Right atrium auricular region (tissue), 2 donors: Measurements from ENCODE around the gene STRADB. TPM values are rescaled to one million over a fixed set of nuclear protein-coding genes. Genes with fewer than 3 reads are reported as not detected.
"Not testable (repeated sequence)": the region's sequence is repeated elsewhere in the genome, so short reads cannot be mapped to it uniquely, and the experiment has no call there.

Experiments used
- DNase-seq: peaks from one replicate; pipeline ENCODE4 v3.0.0-alpha.2; 2019; ENCODE audit warnings: low spot score
- H3K27ac ChIP-seq, 2 donors: fragments of 200-600 bp; sonication (generic); 1 replicate in 1 of 2; 2 replicates in 1 of 2; pipeline ENCODE4 v1.5.1; 2016 to 2019
- H3K27me3 ChIP-seq, 2 donors: fragments of 200-600 bp; sonication (generic); one replicate each; pipeline versions ENCODE4 v1.5.1 to v1.6.0; 2017 to 2019
- H3K36me3 ChIP-seq: fragments of 200-600 bp; sonication (generic); one replicate; pipeline ENCODE4 v1.5.1; 2016
- H3K4me1 ChIP-seq, 2 donors: fragments of 200-600 bp; sonication (generic); one replicate each; pipeline versions ENCODE4 v1.5.1 to v1.6.0; 2017 to 2019
- H3K4me3 ChIP-seq, 2 donors: fragments of 200-600 bp; sonication (generic); 1 replicate in 1 of 2; 2 replicates in 1 of 2; pipeline ENCODE4 v1.5.1; 2017 to 2019; ENCODE audit warnings: mild to moderate bottlenecking in 1 of 2, moderate library complexity in 1 of 2
- H3K9me3 ChIP-seq, 2 donors: fragments of 200-600 bp; sonication (generic); one replicate each; pipeline ENCODE4 v1.5.1; 2019
- total RNA-seq, 2 donors: library from RNA; depleted of rRNA; stranded (reverse); fragments of >200 nt; gene quantifications; one replicate each; pipeline ENCODE4 v1.1.0, GENCODE V29; 2016
- TF ChIP-seq, protein P1 (sequence below), 2 donors: fragments of 200-600 bp; sonication (generic); IDR thresholded peaks; one replicate each; pipeline ENCODE4 v1.5.1; 2019; ENCODE audit warnings: antibody characterized with exemption in 2 of 2

STRADB gene
- total RNA-seq, 2 donors from 2014 or later = 28.5 to 78.1 TPM

DNA sequence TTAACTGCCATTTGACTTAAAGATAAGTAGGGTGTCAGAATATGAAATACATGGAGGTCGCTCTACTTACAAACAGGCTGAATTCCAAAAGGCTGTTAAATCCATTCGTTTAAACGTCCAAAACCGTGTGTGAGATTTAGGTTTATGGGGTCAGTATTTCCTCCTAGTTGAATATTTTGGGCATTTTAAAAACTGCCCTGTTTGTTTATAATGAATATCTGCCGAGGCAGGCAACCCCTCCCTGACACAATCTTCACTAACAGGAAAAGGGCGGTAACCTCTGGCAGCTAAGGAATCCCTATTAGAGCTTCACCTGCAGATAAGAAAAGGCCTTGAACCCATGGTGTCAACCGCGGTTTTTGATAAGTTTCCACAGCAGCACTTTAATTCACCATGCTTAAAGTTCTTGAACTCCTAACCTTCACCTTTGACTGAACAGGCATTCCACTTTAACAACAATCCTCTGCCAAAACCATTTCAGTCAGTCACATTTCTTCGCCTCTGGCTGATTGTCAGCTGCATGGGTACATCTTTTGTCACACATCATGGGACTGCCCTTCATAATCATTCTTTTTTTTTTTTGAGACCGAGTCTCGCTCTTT, 18.0 kb upstream of the STRADB start:
- Histone ChIP-seq H3K27me3 (no peaks in the 10 kb centered on the region), H3K4me3 (peak overlapping the region in 1 of 2 donors; percentile 19), H3K4me1 (peaks cover 0 to 54% of the 10 kb centered on the region in 2 donors), H3K27ac (peak overlapping the region; percentile 79 to 83), H3K36me3 (no peaks in the 10 kb centered on the region), H3K9me3 (no peaks in the 10 kb centered on the region)
- TF ChIP-seq, protein P1, sequence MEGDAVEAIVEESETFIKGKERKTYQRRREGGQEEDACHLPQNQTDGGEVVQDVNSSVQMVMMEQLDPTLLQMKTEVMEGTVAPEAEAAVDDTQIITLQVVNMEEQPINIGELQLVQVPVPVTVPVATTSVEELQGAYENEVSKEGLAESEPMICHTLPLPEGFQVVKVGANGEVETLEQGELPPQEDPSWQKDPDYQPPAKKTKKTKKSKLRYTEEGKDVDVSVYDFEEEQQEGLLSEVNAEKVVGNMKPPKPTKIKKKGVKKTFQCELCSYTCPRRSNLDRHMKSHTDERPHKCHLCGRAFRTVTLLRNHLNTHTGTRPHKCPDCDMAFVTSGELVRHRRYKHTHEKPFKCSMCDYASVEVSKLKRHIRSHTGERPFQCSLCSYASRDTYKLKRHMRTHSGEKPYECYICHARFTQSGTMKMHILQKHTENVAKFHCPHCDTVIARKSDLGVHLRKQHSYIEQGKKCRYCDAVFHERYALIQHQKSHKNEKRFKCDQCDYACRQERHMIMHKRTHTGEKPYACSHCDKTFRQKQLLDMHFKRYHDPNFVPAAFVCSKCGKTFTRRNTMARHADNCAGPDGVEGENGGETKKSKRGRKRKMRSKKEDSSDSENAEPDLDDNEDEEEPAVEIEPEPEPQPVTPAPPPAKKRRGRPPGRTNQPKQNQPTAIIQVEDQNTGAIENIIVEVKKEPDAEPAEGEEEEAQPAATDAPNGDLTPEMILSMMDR (IDR thresholded peaks at IDR 0.05) = no peak
- no peak for DNase-seq

DNA sequence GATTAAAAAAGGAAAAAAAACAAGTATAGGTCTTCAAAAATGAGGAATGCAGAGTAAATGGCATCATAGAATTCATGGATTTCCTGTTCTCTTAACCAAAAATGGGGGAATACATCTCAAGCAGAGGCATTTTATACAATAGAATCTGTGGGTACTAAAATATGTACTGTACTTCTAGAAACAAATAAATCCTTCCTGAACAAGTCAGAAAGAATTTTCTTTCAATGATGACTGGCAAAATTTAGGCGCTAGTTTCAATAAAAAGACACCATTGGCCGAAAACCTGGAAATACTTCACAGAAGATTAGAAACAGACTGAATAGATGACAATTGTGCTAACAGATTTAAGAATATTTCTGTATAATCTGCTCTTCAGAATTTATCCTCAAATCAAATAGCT, 15.4 kb upstream of the STRADB start:
- TF ChIP-seq, protein P1 (IDR thresholded peaks at IDR 0.05) = no peak
- Histone ChIP-seq H3K36me3 (no peaks in the 10 kb centered on the region), H3K4me1 (peaks cover 0 to 62% of the 10 kb centered on the region in 2 donors), H3K27me3 (no peaks in the 10 kb centered on the region), H3K9me3 (no peaks in the 10 kb centered on the region), H3K27ac (peak overlapping the region; percentile 32 to 83), H3K4me3 (no peak overlapping the region)
- no peak for DNase-seq

DNA sequence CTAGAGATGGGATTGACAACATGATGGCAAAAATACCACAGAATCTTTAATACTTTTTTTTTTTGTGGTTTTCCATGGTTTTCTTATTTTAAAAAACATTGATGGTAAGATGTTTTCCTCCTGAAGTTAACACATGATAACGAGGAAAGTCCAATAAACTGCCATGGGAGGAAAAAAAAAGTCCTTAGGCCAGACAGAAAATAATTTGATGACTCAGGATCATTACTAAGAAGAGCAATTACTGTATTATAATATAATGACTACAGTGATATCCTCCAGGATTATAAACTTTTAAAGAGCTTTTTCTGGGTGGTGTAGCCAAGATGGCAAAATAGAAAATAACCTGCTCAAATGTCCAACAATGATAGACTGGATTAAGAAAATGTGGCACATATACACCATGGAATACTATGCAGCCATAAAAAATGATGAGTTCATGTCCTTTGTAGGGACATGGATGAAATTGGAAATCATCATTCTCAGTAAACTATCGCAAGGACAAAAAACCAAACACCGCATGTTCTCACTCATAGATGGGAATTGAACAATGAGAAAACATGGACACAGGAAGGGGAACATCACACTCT, 12.1 kb upstream of the STRADB start:
- H3K36me3 ChIP-seq, DNase-seq, H3K4me3 ChIP-seq, H3K9me3 ChIP-seq, H3K27me3 ChIP-seq: not testable (repeated sequence)
- Histone ChIP-seq H3K4me1 (peaks cover 0 to 35% of the 10 kb centered on the region in 2 donors), H3K27ac (peak overlapping the region in 1 of 2 donors; percentile 83)

DNA sequence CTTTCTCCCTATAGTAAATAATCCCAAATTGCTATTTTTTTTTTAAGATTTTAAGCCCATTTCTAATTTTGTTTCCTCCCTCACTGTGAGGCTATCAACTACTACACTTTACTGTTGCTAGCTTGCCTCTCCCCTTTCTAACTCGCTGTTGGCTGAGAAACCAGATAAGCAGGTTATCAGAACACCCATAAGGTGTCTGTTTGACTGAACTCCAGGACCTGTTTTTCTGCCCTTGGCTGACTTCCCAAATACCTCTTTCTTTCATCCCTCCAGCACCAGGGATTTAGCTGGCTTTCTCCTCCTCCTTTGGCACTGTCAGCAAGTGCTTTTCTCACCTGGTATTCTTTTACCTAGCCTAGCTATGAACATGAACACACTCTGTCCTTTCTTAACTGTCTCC, 11.4 kb upstream of the STRADB start:
- H3K4me1 ChIP-seq = peaks cover 0 to 39% of the 10 kb centered on the region in 2 donors
- TF ChIP-seq, protein P1 (IDR thresholded peaks at IDR 0.05) = no peak
- peak overlapping the region; percentile 62 to 64 for H3K27ac ChIP-seq
- no peaks in the 10 kb centered on the region for H3K9me3 ChIP-seq
- no peaks in the 10 kb centered on the region for H3K36me3 ChIP-seq
- H3K27me3 ChIP-seq = no peaks in the 10 kb centered on the region
- no peak for DNase-seq
- no peak overlapping the region for H3K4me3 ChIP-seq

DNA sequence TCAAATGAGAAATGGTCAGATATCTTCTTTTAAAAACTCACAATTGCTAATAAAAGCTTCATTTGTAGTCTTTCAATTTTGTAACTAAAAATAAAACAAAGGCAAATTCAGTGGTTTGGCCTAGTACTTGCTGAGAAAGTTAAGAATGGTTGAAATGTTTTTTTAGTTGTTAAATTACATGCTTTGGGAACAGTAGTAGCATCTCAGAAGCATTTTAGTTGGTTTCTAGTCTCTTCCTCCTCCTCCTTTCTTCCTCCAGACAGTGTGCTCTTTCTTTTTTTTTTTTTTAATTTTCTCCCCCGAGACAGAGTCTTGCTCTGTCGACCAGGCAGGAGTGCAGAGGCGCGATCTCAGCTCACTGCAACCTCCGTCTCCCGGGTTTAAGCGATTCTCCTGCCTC, 10.1 kb upstream of the STRADB start:
- Histone ChIP-seq H3K27me3 (no peaks in the 10 kb centered on the region), H3K27ac (peak overlapping the region; percentile 62 to 64), H3K4me1 (peaks cover 0 to 51% of the 10 kb centered on the region in 2 donors), H3K36me3 (no peaks in the 10 kb centered on the region), H3K9me3 (no peaks in the 10 kb centered on the region), H3K4me3 (no peak overlapping the region)
- TF ChIP-seq, protein P1 (IDR thresholded peaks at IDR 0.05) = no peak
- DNase-seq = no peak

DNA sequence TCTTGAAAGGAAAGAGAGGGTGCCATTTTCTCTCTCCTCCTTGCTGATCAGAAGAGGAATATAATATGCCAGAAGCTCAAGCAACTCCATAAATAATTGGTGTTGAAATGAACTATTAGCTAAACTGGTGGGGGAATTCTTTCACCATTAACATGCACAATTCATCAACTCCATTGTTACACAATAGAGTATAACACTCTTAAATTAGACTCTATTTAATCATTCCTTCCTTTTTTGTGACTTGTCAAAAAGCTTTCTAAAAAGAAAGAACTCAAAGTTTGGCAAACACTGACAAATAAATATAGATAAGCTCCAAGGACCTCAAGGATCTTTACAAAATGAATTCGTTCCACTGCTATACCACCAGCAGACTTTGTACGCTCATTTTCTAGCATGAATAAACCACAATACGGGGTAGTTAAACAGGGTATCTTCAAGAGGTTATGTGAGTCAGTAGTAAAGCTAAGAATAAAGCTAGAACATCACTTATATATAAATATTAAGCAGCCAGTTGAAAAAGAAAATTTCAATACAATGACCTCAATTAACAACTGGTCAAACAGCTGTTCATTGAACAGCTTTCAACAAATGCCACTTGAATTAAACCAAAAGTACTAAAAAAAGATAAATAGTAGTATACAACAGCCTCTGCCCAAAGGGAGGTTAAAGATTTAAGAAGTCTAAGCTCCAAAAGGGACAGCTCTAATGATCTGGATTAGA, 6.6 kb upstream of the STRADB start:
- peaks cover 0 to 71% of the 10 kb centered on the region in 2 donors for H3K4me1 ChIP-seq
- peaks cover 6% of the 10 kb centered on the region for H3K36me3 ChIP-seq
- H3K4me3 ChIP-seq = no peak overlapping the region
- H3K27ac ChIP-seq = peak overlapping the region; percentile 2 to 60
- DNase-seq = no peak
- TF ChIP-seq, protein P1 (IDR thresholded peaks at IDR 0.05) = no peak
- no peaks in the 10 kb centered on the region for H3K9me3 ChIP-seq
- no peaks in the 10 kb centered on the region for H3K27me3 ChIP-seq
